GM12875 (cell line): ENCODE data around the gene FLAD1.

ENCODE experiments used
- H3K4me3 ChIP-seq: one replicate; pipeline ENCODE4 v1.5.1; 2011; ENCODE audit warnings: low read depth, low read length, control low read depth
- CTCF ChIP-seq: IDR thresholded peaks from 2 replicates; pipeline ENCODE4 v1.5.1; 2011; ENCODE audit warnings: low read depth, mild to moderate bottlenecking, control low read depth, inconsistent platforms, low read length, moderate library complexity, borderline replicate concordance; ENCODE audit not compliant: insufficient read depth

The FLAD1 gene

GRCh38 chr1:154938604-154939399 lies 44.3 kb upstream of the FLAD1 start:
- H3K4me3 ChIP-seq = no peak overlapping the region
- TF ChIP-seq CTCF = no peak

GRCh38 chr1:154940213-154940560 lies 43.0 kb upstream of the FLAD1 start:
- peak overlapping the region; percentile 22 for H3K4me3 ChIP-seq
- TF ChIP-seq CTCF = no peak

- TF ChIP-seq CTCF = no peak
Observed at GRCh38 chr1:154940651-154941194, 42.4 kb upstream of the FLAD1 start.

GRCh38 chr1:154941333-154942013 lies 41.7 kb upstream of the FLAD1 start:
- no peak for TF ChIP-seq CTCF
- H3K4me3 ChIP-seq = peak overlapping the region; percentile 71

More at GRCh38 chr1:154940651-154941194, 42.4 kb upstream of the FLAD1 start:
- peak overlapping the region; percentile 71 for H3K4me3 ChIP-seq

DNA sequence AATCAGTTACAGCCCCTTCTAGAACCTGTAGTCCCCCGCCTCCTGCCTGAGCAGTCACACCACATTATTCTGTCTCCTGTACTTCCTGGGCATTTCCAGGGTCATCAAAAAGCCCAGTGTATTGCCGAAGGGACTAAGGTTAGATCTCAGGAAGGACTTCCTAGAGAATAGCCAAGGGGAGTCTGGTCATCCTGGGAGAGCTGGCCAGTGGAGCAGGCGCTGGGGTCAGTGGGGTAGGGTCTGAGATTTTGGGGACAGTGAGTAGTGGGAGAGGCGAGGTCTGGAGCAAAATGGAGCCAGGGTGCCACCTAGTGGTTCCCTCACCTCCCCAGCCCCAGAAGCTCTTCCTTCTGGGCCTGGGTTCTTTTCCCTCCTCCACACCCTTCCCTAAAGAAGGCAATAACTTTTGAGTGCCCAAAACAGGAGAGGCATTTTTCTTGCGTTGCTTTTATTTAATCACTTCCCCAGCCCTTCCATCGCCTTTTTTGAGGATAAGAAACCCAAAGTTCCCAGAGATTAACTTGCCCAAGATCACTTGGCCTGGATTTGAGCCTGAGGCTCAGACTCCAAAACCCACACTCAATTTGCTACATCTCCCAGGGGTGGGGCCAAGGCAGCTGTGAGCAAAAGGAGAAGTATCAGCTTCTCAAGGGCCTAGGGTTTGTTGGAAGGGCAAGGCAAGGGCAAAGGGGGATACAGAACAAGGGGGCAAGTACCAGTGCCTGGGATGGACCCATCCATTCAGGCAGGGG lies 39.3 kb upstream of the FLAD1 start:
- peak overlapping the region; percentile 13 for H3K4me3 ChIP-seq
- peak; percentile 86 for TF ChIP-seq CTCF

DNA sequence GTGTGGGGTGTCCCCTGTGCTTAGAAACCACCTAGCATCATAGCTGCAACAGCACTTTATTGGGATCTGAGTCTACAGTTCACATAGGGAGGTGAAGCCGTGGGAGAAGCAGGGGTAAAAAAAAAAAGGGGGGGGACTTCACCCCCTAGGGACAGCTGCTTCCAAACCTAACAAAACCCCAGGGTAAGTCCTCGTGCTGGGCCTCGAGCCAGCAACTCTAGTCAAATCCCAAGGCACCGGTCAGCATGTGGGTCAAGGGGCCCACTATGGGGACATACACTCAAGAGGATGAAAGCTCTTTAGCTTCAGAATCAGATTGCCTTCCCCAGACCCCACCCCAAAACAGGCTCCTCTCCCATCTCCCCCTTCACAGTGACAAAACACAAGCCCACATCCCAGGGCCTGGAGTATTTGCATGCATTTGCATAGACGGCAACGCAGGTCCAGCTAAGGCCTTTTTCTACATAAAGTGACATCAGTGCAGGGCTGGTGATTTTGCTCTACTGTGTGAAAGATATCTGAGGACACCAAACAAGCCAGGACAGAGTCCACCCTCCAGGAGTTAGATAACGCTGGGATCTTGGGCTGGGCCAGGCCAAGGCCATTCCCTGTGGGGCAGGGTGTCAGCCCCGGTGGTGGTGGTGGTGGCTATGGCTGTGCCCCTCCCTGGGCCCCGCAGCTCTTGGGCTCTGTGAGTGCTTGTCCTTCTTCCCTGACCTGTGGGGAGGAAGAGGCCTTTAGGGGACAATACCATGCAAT lies 38.6 kb upstream of the FLAD1 start:
- no peak overlapping the region for H3K4me3 ChIP-seq
- no peak for TF ChIP-seq CTCF
